ENCODE results near the gene SLC2A11. TPM values are rescaled to one million over a fixed set of nuclear protein-coding genes. Genes with fewer than 3 reads are reported as not detected.

SLC2A11 gene
- total RNA-seq, 1 donor from 2014 or later, result 9.2 TPM

DNA sequence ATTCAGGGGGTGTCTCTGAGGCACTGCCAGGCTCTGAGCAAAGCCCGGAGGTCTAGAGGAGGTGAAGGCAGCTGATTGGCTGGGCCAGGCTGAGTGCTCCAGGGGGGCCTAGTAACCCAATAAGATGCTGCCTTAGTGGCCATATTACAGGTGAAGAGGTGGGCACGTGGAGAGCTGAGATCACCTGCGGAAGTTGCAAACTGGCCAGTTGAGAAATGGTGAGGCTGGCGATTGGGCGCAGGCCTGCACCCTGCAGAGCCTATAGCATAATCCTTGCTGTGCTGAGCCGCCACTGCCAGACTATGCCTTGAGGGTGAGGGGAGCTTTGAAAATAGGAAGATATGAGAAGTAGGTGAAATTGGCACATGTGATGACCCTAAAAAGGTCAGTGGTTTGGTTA lies 40.5 kb upstream of the SLC2A11 start:
- Mint-ChIP-seq H3K4me1 (ENCODE audit: unreplicated experiment) (peaks cover 4% of the 10 kb centered on the region), H3K36me3 (ENCODE audit: low read depth, unreplicated experiment) (peaks cover 37% of the 10 kb centered on the region), H3K27ac (ENCODE audit: unreplicated experiment) (no peak overlapping the region), H3K4me3 (ENCODE audit: unreplicated experiment) (peak overlapping the region; percentile 7), H3K27me3 (ENCODE audit: unreplicated experiment) (no peaks in the 10 kb centered on the region), H3K9me3 (ENCODE audit: unreplicated experiment) (no peaks in the 10 kb centered on the region)
- DNase-seq (ENCODE audit: low spot score), result no peak
- TF ChIP-seq, protein P1, sequence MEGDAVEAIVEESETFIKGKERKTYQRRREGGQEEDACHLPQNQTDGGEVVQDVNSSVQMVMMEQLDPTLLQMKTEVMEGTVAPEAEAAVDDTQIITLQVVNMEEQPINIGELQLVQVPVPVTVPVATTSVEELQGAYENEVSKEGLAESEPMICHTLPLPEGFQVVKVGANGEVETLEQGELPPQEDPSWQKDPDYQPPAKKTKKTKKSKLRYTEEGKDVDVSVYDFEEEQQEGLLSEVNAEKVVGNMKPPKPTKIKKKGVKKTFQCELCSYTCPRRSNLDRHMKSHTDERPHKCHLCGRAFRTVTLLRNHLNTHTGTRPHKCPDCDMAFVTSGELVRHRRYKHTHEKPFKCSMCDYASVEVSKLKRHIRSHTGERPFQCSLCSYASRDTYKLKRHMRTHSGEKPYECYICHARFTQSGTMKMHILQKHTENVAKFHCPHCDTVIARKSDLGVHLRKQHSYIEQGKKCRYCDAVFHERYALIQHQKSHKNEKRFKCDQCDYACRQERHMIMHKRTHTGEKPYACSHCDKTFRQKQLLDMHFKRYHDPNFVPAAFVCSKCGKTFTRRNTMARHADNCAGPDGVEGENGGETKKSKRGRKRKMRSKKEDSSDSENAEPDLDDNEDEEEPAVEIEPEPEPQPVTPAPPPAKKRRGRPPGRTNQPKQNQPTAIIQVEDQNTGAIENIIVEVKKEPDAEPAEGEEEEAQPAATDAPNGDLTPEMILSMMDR (IDR thresholded peaks at IDR 0.05; ENCODE audit: unreplicated experiment), result no peak

DNA sequence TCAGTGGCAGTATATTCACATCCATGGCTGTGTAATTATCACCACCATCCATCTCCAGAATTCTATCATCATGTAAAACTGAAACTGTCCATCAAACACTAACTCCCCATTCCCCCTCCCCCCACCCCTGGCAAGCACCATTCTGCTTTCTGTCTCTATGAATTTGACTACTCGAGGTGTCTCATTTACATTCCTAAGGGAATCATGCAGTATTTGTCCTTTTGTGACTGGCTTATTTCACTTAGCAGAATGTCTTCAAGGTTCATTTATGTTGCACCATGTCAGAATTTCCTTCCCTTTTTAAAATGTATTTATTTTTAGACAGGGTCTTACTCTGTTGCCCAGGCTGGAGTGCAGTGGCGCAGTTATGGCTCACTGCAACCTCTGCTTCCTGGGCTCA lies 39.1 kb upstream of the SLC2A11 start:
- H3K36me3 Mint-ChIP-seq (ENCODE audit: low read depth, unreplicated experiment), result peaks cover 47% of the 10 kb centered on the region
- no peak overlapping the region for H3K4me3 Mint-ChIP-seq (ENCODE audit: unreplicated experiment)
- H3K9me3 Mint-ChIP-seq (ENCODE audit: unreplicated experiment), result no peaks in the 10 kb centered on the region
- DNase-seq (ENCODE audit: low spot score), result no peak
- peaks cover 4% of the 10 kb centered on the region for H3K4me1 Mint-ChIP-seq (ENCODE audit: unreplicated experiment)
- H3K27ac Mint-ChIP-seq (ENCODE audit: unreplicated experiment), result no peak overlapping the region
- no peaks in the 10 kb centered on the region for H3K27me3 Mint-ChIP-seq (ENCODE audit: unreplicated experiment)
- TF ChIP-seq, protein P1 (IDR thresholded peaks at IDR 0.05; ENCODE audit: unreplicated experiment), result no peak

DNA sequence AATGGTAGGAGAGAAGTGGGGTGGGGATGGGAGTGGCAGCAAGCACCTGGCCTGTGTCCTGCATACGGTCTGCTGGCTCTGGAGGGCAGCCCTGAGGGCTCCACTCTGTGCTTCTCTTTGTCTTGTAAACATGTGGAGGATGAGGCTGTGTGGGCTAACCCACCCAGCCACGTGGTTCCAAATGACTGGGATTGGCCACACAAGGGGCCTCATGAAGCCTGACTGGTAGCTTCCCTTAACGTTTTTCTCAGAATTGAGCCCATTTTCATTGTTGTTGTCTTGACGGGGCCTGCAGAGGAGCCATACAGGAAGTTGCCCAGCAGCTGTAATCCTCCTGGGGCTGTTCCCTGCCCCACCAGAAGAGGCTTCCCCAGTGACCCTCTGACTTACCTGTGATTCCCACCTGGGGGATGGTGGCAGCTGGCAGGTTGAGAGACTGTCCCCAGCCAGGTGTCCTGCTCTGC lies 36.9 kb upstream of the SLC2A11 start:
- Mint-ChIP-seq H3K27me3 (ENCODE audit: unreplicated experiment) (peaks cover under 1% of the 10 kb centered on the region), H3K36me3 (ENCODE audit: low read depth, unreplicated experiment) (peaks cover 50% of the 10 kb centered on the region), H3K9me3 (ENCODE audit: unreplicated experiment) (no peaks in the 10 kb centered on the region), H3K4me3 (ENCODE audit: unreplicated experiment) (no peak overlapping the region), H3K4me1 (ENCODE audit: unreplicated experiment) (peaks cover 4% of the 10 kb centered on the region), H3K27ac (ENCODE audit: unreplicated experiment) (no peak overlapping the region)
- DNase-seq (ENCODE audit: low spot score), result no peak
- TF ChIP-seq, protein P1 (IDR thresholded peaks at IDR 0.05; ENCODE audit: unreplicated experiment), result no peak

DNA sequence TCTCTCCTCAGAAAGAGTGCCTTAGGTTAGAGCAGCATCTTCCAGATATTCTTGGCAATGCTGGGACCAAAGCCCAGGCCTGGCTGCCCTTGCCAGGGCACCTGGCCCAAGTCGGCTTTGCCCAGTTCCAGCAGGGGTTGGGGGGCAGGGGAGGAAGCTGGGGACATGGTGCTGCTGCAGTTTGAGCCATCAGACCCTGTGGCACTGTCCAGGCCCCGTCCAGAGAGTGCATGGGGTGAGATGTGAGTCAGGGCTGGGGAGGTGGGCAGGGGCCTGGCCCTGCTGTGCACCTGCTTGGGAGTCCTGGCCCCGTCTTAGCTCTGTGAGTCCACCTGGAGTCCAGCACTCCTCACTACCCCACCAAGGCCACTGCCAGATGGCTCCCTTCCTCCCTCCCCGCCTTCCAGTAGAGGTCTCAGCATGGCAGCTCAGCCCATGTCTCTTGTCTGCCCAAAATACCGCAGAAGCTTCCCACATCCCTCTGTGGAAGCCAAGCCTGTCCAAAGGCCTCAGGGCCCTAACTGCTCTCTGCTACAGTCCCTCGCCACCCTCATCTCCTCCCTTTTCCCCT lies 35.5 kb upstream of the SLC2A11 start:
- Mint-ChIP-seq H3K36me3 (ENCODE audit: low read depth, unreplicated experiment) (peaks cover 42% of the 10 kb centered on the region), H3K27me3 (ENCODE audit: unreplicated experiment) (peaks cover 3% of the 10 kb centered on the region), H3K4me1 (ENCODE audit: unreplicated experiment) (peaks cover 4% of the 10 kb centered on the region), H3K27ac (ENCODE audit: unreplicated experiment) (peak overlapping the region; percentile 18), H3K4me3 (ENCODE audit: unreplicated experiment) (peak overlapping the region; percentile 37), H3K9me3 (ENCODE audit: unreplicated experiment) (no peaks in the 10 kb centered on the region)
- TF ChIP-seq, protein P1 (IDR thresholded peaks at IDR 0.05; ENCODE audit: unreplicated experiment), result no peak
- DNase-seq (ENCODE audit: low spot score), result no peak

DNA sequence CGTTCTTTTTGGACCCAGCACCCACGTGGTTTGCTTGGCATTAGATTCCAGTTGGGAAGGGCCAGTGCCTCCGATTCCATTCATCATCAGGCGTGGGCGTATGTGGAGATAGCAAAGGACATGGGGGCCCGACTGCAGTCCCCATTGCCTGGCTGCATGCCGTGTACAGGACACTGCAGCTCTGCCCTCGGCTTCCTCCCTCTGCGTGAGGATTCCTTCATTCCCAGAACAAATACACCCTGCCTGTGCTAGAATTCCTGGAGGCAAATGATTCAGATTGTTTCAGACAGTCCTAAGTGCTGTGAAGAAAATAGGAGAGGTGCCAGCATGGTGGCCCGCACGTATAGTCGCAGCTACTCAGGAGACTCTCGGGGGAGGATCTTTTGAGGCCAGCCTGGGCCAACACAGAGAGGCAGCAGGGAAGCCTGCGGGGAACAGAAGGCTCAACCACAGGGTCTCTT lies 34.3 kb upstream of the SLC2A11 start:
- no peaks in the 10 kb centered on the region for H3K9me3 Mint-ChIP-seq (ENCODE audit: unreplicated experiment)
- TF ChIP-seq, protein P1 (IDR thresholded peaks at IDR 0.05; ENCODE audit: unreplicated experiment), result no peak
- no peak for DNase-seq (ENCODE audit: low spot score)
- peaks cover 4% of the 10 kb centered on the region for H3K4me1 Mint-ChIP-seq (ENCODE audit: unreplicated experiment)
- H3K4me3 Mint-ChIP-seq (ENCODE audit: unreplicated experiment), result no peak overlapping the region
- H3K36me3 Mint-ChIP-seq (ENCODE audit: low read depth, unreplicated experiment), result peaks cover 39% of the 10 kb centered on the region
- peaks cover 3% of the 10 kb centered on the region for H3K27me3 Mint-ChIP-seq (ENCODE audit: unreplicated experiment)
- no peak overlapping the region for H3K27ac Mint-ChIP-seq (ENCODE audit: unreplicated experiment)
